ENCODE data around the gene LARGE1. TPM values are rescaled to one million over a fixed set of nuclear protein-coding genes. Genes with fewer than 3 reads are reported as not detected.

LARGE1 gene
- polyA plus RNA-seq, 3 donors: 0.05 to 0.13 TPM; not detected in 1

- Mint-ChIP-seq H3K27ac (no peak overlapping the region), H3K9me3 (peaks cover 9 to 39% (median 21%) of the 10 kb centered on the region in 7 donors)
- H3K9me3 ChIP-seq (replicated peaks in 1 of 2; ENCODE audit: control insufficient read depth in 1 of 2, insufficient read depth in 1 of 2, low read length in 2 of 2): peaks cover 30 to 35% of the 10 kb centered on the region in 2 donors
These were observed 96.7 kb downstream of the LARGE1 start for GRCh38 chr22:33823552-33823951.

DNA sequence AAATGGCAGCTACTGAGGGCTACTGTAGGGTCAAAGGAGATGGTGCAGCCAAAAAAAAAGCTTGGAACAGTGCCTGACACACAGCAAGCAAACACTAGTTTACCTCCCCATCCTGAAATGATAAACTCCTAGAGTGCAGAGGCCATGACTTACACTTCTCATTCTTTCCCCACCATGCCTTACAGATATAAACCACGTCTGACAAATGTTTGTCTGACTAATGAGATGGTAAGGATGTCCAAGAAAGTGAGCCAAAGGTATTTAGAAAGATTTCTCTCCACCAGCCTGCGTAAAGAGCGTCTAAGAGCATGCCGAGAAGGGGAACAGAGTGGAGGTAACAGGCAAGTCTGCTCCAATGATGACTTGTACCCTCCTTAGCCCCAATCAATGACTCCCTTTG lies 99.0 kb downstream of the LARGE1 start:
- Histone ChIP-seq H3K36me3 (replicated peaks in 1 of 2; ENCODE audit: control insufficient read depth in 1 of 2, insufficient read depth in 2 of 2, low read length in 2 of 2) (no peaks in the 10 kb centered on the region), H4K20me1 (ENCODE audit: insufficient read depth, low read length) (no peaks in the 10 kb centered on the region), H3K9me3 (replicated peaks in 1 of 2; ENCODE audit: control insufficient read depth in 1 of 2, insufficient read depth in 1 of 2, low read length in 2 of 2) (peaks cover 35 to 36% of the 10 kb centered on the region in 2 donors), H3K9ac (ENCODE audit: insufficient read depth, low read length, poor library complexity, severe bottlenecking) (no peak overlapping the region), H3K4me1 (ENCODE audit: control insufficient read depth in 1 of 2, insufficient read depth in 2 of 2, low read length in 2 of 2) (no peaks in the 10 kb centered on the region), H3K79me2 (ENCODE audit: insufficient read depth, low read length) (no peaks in the 10 kb centered on the region), H3K4me2 (replicated peaks; ENCODE audit: extremely low read depth, low read length, poor library complexity, severe bottlenecking) (no peak overlapping the region), H3K27me3 (ENCODE audit: control insufficient read depth in 2 of 2, insufficient read depth in 2 of 2, low read length in 2 of 2) (no peaks in the 10 kb centered on the region), H3K4me3 (replicated peaks in 1 of 3; ENCODE audit: low read depth in 2 of 3, low read length in 3 of 3) (no peak overlapping the region), H3K27ac (ENCODE audit: low read depth in 1 of 2, low read length in 2 of 2) (no peak overlapping the region), H2AFZ (ENCODE audit: insufficient read depth, low read depth, low read length, poor library complexity, severe bottlenecking) (no peak overlapping the region)
- Mint-ChIP-seq H3K4me3 (no peak overlapping the region), H3K27me3 (ENCODE audit: low read depth in 3 of 3) (peaks cover 0 to 2% (median 0%) of the 10 kb centered on the region in 3 donors), H3K9me3 (peaks cover 11 to 39% (median 18%) of the 10 kb centered on the region in 7 donors), H3K4me1 (no peaks in the 10 kb centered on the region), H3K36me3 (no peaks in the 10 kb centered on the region), H3K27ac (no peak overlapping the region)
- no peak for DNase-seq
- TF ChIP-seq, protein P1, sequence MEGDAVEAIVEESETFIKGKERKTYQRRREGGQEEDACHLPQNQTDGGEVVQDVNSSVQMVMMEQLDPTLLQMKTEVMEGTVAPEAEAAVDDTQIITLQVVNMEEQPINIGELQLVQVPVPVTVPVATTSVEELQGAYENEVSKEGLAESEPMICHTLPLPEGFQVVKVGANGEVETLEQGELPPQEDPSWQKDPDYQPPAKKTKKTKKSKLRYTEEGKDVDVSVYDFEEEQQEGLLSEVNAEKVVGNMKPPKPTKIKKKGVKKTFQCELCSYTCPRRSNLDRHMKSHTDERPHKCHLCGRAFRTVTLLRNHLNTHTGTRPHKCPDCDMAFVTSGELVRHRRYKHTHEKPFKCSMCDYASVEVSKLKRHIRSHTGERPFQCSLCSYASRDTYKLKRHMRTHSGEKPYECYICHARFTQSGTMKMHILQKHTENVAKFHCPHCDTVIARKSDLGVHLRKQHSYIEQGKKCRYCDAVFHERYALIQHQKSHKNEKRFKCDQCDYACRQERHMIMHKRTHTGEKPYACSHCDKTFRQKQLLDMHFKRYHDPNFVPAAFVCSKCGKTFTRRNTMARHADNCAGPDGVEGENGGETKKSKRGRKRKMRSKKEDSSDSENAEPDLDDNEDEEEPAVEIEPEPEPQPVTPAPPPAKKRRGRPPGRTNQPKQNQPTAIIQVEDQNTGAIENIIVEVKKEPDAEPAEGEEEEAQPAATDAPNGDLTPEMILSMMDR (IDR thresholded peaks at IDR 0.05): no peak
- intact Hi-C loops (cut with micrococcal nuclease): no loop called here
- no CpG with 5 or more reads among the region's 4 CpGs for WGBS (ENCODE audit: insufficient coverage)

More at GRCh38 chr22:33823552-33823951, 96.7 kb downstream of the LARGE1 start:
- H4K20me1 ChIP-seq (ENCODE audit: insufficient read depth, low read length): no peaks in the 10 kb centered on the region
- H3K36me3 ChIP-seq (replicated peaks in 1 of 2; ENCODE audit: control insufficient read depth in 1 of 2, insufficient read depth in 2 of 2, low read length in 2 of 2): no peaks in the 10 kb centered on the region
- H3K4me1 Mint-ChIP-seq: no peaks in the 10 kb centered on the region
- peaks cover 0 to 2% (median 0%) of the 10 kb centered on the region in 3 donors for H3K27me3 Mint-ChIP-seq (ENCODE audit: low read depth in 3 of 3)
- intact Hi-C loops (cut with micrococcal nuclease): no loop called here
- DNase-seq: no peak
- H3K4me1 ChIP-seq (ENCODE audit: control insufficient read depth in 1 of 2, insufficient read depth in 2 of 2, low read length in 2 of 2): no peaks in the 10 kb centered on the region
- TF ChIP-seq, protein P1 (IDR thresholded peaks at IDR 0.05): no peak
- H3K4me3 Mint-ChIP-seq: no peak overlapping the region
- H3K9ac ChIP-seq (ENCODE audit: insufficient read depth, low read length, poor library complexity, severe bottlenecking): no peak overlapping the region
- no peak overlapping the region for H3K27ac ChIP-seq (ENCODE audit: low read depth in 1 of 2, low read length in 2 of 2)
- H3K4me3 ChIP-seq (replicated peaks in 1 of 3; ENCODE audit: low read depth in 2 of 3, low read length in 3 of 3): no peak overlapping the region
- H3K4me2 ChIP-seq (replicated peaks; ENCODE audit: extremely low read depth, low read length, poor library complexity, severe bottlenecking): no peak overlapping the region
- H3K36me3 Mint-ChIP-seq: no peaks in the 10 kb centered on the region
- H3K79me2 ChIP-seq (ENCODE audit: insufficient read depth, low read length): no peaks in the 10 kb centered on the region
- H3K27me3 ChIP-seq (ENCODE audit: control insufficient read depth in 2 of 2, insufficient read depth in 2 of 2, low read length in 2 of 2): no peaks in the 10 kb centered on the region
- no peak overlapping the region for H2AFZ ChIP-seq (ENCODE audit: insufficient read depth, low read depth, low read length, poor library complexity, severe bottlenecking)
- WGBS (ENCODE audit: insufficient coverage): 100% methylated on average over 2 of the region's 8 CpGs
